Activated CD8-positive, alpha-beta memory T cell treated with anti-CD3 and anti-CD28 coated beads, Interleukin-2, amount 50 U/mL, for 24 hours (primary cell): ENCODE data around the gene BACE2.
"Not testable (repeated sequence)": the region's sequence is repeated elsewhere in the genome, so short reads cannot be mapped to it uniquely, and the experiment has no call there.

ENCODE experiments used
- DNase-seq: peaks from one replicate; pipeline ENCODE4 v3.0.0-alpha.2; 2020; ENCODE audit errors: extremely low read depth

The BACE2 gene

DNA sequence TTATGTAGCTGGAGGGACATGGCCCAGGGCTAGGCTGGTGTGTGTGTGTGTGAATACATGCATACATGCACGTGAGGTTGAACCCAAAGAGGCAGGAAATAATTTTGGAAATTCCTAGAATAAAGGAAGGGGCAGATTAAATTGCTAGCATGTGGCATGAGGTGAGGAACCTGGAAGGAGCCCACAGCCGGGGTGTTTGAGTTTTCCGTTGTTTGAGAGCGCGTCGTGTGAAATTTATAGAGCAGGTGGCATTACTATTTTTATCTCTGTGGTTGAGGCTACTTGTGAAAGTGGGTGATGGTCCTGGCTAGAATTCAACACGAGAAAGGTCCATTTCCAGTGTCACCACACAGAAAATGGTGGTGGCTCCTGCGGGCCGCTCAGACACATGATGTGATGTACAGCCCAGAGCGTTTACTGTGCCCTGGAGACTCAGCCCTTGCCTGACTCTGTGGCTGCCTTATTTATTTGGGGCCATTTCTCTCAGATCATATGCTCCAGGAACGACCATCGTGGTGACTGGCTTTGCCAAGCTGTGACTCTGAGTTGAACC, 48.0 kb downstream of the BACE2 start:
- DNase-seq: no peak

DNA sequence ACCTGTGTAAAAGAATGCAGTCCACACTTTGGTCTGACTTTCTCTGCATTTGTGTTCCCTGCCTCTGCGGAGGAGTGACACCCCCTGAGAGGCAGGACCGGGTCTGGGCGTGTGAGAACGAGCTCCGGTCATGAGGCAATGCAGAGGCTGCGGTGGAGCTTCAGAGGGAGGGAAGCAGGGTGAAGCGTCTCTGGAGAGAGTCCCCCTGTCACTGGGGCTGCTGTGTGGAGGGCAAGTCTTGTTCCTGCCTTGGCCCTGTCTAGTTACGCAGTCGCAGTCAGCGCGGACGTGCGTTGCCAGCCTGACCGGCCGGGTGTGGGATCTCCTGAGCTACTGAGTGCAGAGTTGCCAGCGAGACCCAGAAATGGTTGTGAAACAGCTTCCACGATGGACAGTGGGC, 48.5 kb downstream of the BACE2 start:
- DNase-seq: no peak

DNA sequence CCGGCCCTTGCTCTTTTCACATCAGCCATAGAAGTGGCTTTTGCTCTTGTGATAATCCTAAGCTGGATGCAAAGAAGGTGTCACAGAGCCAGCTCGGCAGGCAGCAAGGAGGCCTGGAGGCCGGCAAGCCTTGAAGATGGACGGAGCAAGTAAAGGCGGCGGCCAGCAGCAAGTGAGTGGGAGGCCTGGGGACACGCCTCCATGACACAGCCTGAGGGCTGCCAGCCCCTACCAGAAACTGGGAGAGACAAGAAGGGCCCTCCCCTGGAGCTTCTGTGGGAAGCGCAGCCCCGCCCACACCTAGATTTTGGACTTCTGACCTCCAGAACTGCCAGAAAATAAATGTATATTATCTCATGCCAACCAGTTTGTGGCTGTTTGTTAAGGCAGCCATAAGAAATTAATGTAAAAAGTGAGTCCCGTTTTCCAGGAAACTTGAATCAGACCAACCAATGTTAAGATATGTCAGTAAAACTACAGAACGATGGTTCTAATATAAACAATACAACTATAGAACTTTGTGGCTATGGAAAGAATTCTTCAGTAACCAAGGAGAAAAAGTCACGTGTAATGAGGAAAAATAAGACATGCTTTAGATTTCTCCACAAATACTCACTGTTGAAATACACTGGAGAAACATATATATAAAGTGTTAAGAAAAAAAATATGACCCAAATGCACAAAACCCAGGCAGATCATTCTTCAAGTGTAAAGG, 49.9 kb downstream of the BACE2 start:
- no peak for DNase-seq

DNA sequence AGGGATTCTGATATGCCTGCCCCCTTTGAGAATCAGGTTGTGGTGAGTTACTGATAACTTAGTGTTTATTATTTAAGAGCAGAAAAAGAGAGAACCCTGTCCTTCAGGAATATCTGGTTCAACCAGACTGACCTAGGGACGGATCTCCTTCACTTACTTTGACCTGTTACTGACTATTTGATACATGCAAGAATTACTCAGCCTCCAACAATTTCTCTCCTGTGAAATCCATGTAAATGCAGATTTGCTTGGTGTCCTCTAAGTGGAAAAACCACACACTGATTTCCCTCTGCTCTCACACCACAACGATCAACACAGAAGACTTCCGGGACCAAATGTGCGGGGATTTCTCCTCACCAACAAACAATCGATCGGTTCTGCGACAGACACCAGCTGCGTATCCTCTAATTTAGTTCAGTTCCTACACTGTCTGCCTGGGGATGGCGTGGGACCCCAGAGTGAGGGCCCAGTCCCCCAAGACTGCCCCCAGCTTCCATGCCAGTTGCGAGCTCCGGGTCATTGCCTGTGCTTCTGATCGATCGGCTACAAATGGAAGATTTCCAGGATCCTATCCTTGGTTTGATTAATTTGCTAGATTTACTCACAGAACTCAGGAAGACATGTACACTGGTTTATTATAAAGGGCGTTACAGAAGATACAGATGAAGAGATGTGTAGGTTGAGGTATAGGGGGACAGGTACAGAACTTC, 51.7 kb downstream of the BACE2 start:
- no peak for DNase-seq

DNA sequence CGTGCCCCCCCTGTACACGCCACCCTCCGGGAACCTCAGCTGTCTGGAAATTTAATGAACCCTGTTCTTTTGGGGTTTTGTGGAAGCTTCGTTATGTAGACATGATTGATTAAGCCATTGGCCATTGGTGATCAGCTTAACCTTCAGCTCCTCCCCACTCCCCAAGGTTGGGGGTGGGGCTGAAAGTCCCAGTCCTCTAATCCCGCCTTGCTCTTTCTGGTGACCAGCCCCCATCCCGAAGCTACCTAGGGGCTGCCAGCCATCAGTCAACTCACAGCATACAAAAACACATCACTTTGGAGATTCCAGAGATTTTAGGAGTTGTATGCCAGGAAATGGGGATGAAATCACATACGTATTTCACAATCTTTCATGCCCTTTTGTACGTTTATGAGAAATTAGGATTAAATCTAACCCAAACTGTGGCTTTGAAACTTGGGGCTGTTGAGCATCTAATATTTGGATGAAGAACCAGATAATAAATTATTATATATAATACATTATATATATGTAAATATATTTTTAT, 52.3 kb downstream of the BACE2 start:
- DNase-seq: no peak

DNA sequence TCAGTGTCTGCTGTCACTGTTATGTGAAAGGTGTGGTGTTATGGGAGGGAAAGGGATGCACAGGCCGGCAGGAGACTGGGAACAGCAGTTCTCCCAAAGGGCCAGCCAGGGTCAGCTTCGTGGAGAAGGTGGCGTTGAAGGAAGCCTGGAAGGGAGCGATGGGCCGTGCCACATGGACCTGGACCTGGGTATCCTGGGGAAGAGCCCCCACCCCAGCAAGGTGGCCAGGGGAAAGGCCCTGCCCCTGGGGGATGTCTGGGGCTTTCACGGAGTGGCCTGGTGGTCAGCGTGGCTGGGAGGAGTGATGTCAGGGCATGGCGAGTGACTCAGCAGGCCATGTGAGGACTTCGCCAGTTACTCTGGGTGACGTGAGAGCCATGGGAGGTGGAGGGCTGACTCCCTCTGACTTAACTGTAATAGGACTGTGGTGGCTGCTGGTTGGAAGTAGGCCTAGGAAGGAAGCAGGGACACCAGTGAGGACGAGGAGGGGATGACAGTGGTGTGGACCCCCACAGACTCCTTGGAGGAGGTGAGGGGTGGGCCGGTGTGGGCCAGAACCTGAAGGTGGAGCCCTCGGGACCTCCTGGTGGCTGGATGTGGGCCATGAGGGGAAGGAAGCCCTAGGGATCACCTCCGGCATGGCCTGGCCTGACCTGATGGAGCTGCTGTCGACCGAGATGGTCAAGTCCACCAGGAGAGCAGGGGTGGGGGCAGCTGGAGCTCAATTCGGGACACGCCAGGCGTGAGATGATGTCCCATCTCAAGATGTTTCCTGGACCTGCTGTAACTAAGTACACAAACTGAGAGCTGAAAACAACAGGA, 54.5 kb downstream of the BACE2 start:
- DNase-seq: no peak

DNA sequence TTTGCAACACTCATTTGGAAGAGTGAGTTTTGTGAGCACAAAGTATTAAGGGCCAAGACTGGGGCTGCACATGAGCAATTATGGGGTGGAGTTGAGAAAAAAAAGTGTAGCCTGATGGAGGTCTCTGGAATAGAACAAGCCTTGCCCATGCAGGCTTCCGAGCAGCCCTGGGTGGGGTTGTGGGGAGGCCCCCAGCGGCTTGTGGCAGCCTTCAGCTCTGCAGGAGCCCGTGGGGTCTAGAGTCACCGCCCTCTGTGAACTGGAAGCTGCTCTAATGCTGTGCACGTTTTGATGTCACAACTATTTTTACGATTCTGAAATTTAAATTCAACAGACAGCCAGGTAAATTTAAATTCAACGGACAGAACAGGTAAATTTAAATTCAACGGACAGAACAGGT, 58.9 kb downstream of the BACE2 start:
- no peak for DNase-seq

DNA sequence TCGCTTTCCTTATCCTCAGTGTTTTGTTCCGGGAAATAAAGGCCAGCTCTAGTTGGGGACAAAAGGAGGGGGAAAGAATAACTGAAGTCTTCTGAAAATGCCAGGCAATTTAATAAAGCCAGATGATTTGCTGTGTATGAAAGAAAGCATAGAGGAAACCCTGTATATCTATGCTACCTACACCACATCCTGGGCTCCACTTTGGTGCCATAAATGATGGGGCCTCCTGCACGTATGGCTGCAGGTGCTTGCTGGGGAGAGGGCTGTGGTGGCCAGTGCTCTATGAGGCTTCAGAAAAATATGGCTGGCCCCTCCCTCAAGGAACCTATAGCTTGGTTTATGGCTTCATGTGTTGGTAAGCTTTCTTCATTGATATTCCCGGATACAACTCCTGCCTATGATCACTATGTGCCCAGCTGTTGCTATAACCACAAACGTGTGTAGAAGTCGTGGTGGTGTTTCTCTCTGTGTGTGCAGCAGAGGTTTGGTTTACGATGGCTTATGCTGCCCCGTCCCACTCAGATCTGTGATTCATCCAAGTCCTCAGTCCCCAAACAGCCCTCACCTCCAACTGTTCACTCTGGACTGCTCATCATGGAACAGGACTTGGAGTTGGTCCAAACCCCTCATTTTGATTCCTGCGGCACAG, 59.5 kb downstream of the BACE2 start:
- no peak for DNase-seq

DNA sequence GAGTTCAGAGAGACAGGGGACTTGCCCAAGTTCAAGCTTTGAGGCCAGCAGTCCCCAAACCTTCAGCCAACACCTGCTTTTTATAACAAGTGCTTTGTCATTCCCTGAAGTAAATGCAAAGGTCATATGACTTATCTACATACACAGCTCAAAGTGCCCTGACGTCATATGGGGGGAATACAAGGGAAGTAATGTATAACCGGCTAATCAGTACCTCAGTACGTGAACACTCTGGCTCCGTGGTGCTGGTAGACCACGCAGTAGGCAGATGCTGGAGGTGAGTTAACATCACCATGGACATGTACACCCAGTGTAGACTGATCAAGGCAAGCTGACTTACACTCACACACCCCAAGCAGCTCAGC, 60.0 kb downstream of the BACE2 start:
- DNase-seq: no peak

DNA sequence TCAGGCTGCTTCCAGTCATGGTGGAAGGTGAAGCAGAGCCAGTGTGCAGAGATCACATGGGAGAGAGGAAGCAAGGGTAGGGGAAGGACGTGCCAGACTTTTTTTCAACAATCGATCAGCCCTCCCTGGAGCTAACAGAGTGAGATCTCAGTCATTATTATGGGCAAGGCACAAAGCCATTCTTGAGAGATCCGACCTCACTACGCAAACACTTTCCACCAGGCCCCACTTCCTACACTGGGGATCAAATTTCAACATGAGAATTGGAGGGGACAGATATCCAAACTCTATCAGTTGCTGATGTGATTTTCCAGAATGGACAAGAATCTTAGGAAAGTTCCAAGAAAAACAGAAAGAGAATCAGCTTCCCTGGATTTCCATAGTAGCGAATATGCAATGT, 60.5 kb downstream of the BACE2 start:
- no peak for DNase-seq

DNA sequence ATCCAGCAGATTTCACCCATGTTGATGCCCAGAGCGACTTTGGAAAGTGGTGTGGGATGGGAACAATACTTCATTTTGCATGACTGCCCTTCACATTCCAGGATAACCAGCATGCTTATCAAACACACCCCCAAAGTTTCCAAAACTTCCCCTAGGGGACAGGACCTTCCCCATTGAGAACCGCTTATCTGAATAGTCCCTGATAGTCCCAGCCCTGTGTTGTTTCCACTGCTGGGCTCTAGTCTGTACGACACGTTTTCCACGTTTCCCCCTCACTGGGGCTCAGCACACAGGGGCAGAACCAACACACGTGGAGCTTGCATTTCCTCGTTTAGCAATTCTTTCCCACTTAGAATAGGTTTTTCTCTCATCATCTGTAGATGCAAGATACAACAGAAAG, 61.0 kb downstream of the BACE2 start:
- no peak for DNase-seq

DNA sequence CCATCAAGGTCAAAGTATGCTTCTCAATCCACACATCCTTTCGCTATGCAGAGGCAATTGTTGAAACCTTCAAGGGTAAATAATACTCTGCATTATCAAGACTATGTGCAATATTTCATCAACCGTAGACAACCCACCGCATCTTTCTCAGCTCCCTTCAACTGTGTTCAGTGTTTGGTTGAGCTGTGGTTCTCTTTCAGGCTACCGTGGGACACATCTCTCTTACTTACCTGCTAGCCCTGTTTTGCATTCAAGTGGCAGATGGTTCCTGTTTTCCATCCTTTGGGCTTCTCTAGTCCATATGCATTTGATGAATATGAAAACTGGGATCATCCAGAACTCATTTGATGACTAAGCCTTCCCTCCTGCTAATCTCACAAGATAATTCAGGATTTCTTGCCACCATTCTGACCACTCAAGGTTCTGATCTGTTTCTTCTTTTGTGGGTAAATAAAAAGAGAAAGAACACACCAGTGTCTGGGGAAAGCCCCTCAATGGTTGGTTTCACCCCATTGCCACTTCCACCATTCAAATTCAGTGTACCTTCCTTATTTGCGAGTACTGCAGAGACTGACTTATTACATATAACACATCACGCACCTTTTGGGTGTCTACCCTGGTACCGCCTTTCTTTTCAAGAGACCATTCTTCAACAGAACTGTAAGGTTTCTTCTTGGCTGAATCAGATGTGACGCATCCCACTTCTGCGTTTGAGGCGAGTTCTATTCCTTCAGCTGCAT, 61.7 kb downstream of the BACE2 start:
- DNase-seq: no peak

DNA sequence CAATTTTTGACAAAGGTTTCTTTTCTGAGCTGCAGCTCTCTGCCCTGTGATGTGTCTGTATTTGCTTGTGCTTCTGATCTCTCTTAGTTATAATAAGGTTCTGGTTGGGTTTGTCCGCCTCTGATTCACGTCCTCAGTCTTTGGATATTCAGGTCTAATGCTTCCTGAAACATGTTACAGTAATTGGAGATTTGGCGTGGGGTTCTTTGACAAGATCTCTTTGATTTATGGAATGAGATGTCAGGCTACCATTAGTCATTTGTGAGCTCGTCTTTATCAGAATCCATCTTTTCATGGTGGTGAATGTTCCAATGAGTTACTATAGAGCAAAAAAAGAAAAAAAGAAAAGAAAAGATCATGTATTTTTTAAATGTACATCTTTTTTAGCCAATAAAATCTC, 62.5 kb downstream of the BACE2 start:
- no peak for DNase-seq

DNA sequence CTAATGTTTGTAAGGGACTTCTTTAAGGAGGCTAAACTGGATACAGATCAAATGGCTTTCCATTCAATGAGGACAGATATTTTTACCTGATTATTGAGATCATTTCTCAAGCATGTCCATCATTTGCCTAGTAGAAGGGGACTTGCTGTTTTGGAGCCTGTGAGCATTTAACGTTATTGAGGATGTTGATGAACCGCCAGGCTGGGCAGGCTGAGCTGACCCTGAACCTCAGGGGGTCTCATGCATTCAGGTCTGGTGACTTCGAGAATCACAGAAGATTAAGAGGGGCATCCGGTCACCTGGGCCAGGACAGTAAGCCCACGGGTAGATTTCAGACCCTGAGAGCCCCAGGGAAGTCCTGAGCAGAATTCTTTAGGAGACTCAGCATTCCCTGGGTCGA, 63.1 kb downstream of the BACE2 start:
- DNase-seq: no peak

DNA sequence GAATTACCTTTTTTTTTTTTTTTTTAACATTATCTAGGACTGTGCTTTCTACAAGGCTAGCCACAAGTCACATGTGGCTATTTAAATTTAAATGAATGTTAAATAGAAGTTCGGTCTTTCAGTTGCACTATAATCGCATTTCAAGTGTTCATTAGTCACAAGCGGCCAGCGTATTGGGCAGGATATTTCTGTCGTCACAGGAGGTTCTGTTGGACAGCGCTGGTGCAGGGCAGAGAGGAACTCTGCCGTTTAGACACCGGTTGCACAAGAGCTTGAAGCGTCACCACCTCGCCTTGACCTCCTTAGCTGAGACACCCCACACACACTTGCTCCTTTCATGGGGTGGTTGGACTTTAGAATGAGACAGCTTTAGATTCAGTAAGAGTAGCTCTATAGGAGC, 64.1 kb downstream of the BACE2 start:
- no peak for DNase-seq

DNA sequence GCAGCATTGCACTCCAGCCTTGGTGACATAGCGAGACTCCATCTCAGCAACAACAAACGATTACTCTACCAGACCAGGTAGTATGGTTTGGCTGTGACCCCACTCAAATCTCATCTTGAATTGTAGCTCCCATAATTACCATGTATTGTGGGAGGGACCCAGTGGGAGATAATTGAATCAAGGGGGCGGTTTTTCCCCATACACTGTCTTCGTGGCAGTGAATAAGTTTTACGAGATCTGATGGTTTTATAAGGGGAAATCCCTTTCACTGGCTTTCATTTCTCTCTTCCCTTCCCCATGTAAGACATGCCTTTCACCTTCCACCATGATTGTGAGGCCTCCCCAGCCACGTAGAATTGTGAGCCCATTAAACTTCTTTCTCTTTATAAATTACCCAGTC, 66.0 kb downstream of the BACE2 start:
- DNase-seq: no peak

DNA sequence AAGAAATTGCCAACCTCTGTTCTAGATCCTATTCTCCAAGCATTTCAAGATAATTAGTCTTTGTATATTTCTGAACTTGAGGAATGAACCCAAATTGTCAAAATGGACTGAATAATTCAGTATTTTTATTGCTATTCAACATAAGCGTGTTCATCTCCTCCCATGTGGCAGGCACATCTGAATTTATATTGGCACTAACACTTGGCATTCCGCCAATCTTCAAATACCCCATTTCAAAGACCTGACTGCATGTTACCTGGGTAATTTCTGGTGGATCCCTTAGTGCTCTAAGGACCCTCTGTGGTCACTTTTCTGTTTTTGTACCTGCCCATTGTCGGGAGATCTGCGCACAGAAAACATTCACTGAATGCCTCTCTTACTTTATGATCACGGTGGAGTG, 66.6 kb downstream of the BACE2 start:
- DNase-seq: no peak

DNA sequence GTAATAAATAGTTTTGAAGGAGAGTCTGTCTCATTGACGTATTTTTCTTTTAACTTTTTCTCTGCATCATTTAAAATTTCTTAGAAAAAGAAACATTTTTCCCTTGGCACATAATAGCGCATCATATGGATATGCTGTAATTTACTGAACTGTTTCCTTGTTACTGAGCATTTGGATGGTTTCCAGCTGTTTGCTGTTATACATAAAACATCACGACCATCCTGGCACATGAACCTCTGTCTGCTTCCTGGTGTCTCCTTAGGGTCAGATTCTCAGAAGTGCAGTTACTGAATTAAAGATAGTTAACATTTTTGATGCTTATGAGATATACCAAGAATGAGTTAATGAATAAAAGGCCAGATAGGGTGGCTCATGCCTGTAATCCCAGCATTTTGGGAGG, 67.2 kb downstream of the BACE2 start:
- DNase-seq: no peak

DNA sequence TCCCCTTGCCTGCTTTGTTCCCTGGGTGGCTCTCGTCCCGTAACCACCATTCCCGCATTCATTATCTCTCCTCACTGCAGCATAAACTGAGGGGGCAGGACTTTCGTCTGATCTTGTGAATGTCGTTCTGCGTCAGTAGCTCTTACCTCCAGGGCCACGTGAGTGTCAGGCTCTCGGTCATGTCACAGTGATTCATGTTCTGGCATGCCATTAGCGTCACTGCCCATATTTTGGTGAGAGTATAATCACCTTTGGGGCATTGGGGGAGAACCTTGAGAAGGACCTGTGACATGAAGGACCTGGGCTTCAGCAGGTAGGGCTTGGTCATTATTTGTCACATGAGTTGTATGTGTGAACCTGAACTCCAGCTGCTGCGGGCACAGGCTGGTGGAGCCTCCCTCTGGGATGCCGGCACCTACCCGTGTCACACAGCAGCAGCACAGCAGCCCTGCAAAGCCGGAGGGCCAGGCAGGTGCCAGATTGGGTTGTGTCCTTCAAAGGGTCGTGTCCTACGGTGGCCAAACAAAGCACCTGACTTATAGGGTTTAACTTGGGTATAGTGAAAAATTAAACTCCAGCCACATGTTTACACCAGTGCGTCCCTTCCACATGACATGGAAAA, 68.5 kb downstream of the BACE2 start:
- no peak for DNase-seq

DNA sequence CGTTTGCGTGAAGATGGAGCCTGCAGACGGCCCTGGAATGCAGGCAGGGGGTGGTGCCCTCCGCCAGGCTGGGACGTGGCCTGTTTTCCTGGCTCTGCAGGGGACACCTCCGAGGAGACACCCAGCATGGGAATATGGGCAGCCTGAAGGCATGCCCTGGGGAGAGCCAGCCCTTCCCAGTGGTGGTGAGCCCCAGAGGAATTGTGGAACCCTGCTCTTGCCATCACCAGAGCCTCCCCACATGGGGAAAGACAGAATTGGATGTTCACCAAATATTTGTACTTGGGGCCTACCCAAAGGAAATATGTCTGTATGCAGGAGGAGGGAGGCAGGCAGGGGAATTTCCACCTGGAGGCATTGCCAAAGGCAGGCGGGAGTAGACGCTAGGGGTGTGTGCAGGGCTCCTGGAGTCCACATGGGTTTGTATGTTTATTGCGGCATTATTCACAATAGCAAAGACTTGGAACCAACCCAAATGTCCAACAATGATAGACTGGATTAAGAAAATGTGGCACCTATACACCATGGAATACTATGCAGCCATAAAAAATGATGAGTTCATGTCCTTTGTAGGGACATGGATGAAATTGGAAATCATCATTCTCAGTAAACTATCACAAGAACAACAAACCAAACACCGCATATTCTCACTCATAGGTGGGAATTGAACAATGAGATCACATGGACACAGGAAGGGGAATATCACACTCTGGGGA, 70.3 kb downstream of the BACE2 start:
- not testable (repeated sequence) for DNase-seq
